ENCODE results near the gene CADM2.

The CADM2 gene

DNA sequence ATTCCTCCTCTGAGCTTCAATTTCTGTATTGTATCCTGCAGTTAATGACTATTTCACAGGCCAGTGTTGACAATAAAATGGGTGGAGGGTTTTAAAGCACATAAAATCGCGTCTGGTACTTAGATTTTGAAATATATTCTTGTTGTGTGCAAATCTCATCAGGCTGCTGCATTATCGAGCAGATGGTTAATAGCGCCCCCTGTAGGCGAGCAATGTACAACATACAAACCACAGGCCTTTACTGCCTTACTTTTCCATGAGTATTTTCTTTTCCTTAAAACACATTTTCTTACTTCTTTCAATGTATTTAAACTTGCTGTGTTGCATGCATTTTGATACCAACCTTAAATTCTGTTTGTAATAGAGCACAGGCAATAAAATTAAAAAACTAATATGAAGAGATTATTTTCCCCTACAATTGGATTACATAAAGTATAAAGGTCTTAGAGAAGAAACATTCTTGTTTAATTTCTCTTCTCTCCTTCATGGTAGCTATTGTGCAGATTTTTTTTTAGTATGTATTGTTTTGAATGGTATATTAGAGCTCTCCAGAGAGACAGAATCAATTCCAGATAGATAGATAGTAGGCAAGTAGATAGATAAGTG, 608.4 kb downstream of the CADM2 start:
- Histone ChIP-seq H3K4me3 (ENCODE audit: low read depth, low read length) (no peak overlapping the region), H3K4me1 (ENCODE audit: control insufficient read depth, insufficient read depth, low read length) (no peaks in the 10 kb centered on the region)

DNA sequence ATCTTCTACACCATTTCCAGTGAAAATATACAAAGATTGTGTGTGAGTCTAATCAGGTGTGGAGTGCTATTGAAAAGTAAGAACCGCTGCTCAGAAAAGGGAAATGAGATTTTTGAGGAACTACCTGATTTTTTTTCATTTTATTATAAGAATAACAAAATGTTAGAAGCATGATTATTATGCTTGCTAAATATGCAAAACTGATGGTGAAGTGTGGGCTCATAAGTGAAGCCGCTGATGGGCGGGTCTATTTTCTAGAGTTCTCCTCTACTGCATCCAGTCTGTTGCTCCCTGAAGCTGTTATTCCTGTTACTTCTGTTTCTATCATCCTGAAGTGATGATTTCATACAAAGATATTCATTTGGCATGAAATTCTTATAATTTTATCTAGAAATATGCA, 612.0 kb downstream of the CADM2 start:
- Histone ChIP-seq H3K4me1 (ENCODE audit: control insufficient read depth, insufficient read depth, low read length) (no peaks in the 10 kb centered on the region), H3K36me3 (ENCODE audit: control insufficient read depth, insufficient read depth, low read length) (no peaks in the 10 kb centered on the region), H3K27me3 (ENCODE audit: control insufficient read depth, insufficient read depth, low read length) (no peaks in the 10 kb centered on the region), H3K9ac (ENCODE audit: low read depth, low read length) (no peak overlapping the region), H3K27ac (ENCODE audit: low read depth, low read length) (no peak overlapping the region), H3K9me3 (ENCODE audit: control insufficient read depth, insufficient read depth, low read length) (no peaks in the 10 kb centered on the region), H3K4me3 (ENCODE audit: low read depth, low read length) (no peak overlapping the region)

More for the DNA sequence above, 608.4 kb downstream of the CADM2 start:
- Histone ChIP-seq H3K9me3 (ENCODE audit: control insufficient read depth, insufficient read depth, low read length) (no peaks in the 10 kb centered on the region), H3K27ac (ENCODE audit: low read depth, low read length) (no peak overlapping the region), H3K36me3 (ENCODE audit: control insufficient read depth, insufficient read depth, low read length) (no peaks in the 10 kb centered on the region), H3K27me3 (ENCODE audit: control insufficient read depth, insufficient read depth, low read length) (no peaks in the 10 kb centered on the region), H3K9ac (ENCODE audit: low read depth, low read length) (no peak overlapping the region)

DNA sequence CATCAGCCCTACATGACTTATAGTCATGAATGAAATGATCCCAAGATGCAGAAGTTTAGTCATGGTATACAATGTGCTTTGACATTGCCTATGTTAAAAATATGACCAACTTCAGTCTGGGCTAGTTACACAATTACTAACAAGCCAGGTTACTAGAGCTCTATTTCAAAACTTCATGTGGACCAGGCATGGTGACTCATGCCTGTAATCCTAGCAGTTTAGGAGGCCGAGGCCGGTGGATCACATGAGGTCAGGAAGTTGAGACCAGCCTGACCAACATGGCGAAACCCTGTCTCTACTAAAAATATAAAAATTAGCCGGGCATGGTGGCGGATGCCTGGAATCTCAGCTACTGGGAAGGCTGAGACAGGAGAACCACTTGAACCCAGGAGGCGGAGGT, 613.0 kb downstream of the CADM2 start:
- H3K4me1 ChIP-seq (ENCODE audit: control insufficient read depth, insufficient read depth, low read length), result peaks cover 4% of the 10 kb centered on the region; the same call in 1 of the 2 replicates
- no peak overlapping the region for H3K4me3 ChIP-seq (ENCODE audit: low read depth, low read length)
- H3K9me3 ChIP-seq (ENCODE audit: control insufficient read depth, insufficient read depth, low read length), result no peaks in the 10 kb centered on the region
- no peak overlapping the region for H3K9ac ChIP-seq (ENCODE audit: low read depth, low read length)
- no peaks in the 10 kb centered on the region for H3K27me3 ChIP-seq (ENCODE audit: control insufficient read depth, insufficient read depth, low read length)
- H3K27ac ChIP-seq (ENCODE audit: low read depth, low read length), result no peak overlapping the region
- no peaks in the 10 kb centered on the region for H3K36me3 ChIP-seq (ENCODE audit: control insufficient read depth, insufficient read depth, low read length)

GRCh38 chr3:85572426-85572825, 613.6 kb downstream of the CADM2 start:
- Histone ChIP-seq H3K27ac (ENCODE audit: low read depth, low read length) (no peak overlapping the region), H3K4me3 (ENCODE audit: low read depth, low read length) (no peak overlapping the region), H3K4me1 (ENCODE audit: control insufficient read depth, insufficient read depth, low read length) (peaks cover 4% of the 10 kb centered on the region; the same call in 1 of the 2 replicates), H3K27me3 (ENCODE audit: control insufficient read depth, insufficient read depth, low read length) (no peaks in the 10 kb centered on the region), H3K9me3 (ENCODE audit: control insufficient read depth, insufficient read depth, low read length) (no peaks in the 10 kb centered on the region), H3K9ac (ENCODE audit: low read depth, low read length) (no peak overlapping the region), H3K36me3 (ENCODE audit: control insufficient read depth, insufficient read depth, low read length) (no peaks in the 10 kb centered on the region)

DNA sequence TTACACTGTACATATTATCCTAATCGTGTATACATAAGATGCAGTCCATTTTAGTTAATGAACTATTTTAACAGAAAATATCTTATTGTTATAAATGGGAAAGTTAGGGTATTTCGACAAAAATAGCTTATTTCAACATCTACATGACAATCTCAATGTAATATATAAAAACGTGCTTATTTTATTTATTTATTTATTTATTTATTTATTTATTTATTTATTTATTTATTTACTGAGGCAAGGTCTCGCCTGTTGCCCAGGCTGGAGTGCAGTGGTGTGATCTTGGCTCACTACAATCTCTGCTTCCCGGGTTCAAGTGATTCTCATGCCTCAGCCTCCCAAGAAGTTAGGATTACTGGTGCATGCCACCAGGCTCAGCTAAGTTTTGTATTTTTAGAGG, 614.2 kb downstream of the CADM2 start:
- Histone ChIP-seq H3K27ac (ENCODE audit: low read depth, low read length) (no peak overlapping the region), H3K9me3 (ENCODE audit: control insufficient read depth, insufficient read depth, low read length) (no peaks in the 10 kb centered on the region), H3K9ac (ENCODE audit: low read depth, low read length) (no peak overlapping the region), H3K27me3 (ENCODE audit: control insufficient read depth, insufficient read depth, low read length) (no peaks in the 10 kb centered on the region), H3K4me1 (ENCODE audit: control insufficient read depth, insufficient read depth, low read length) (peaks cover 4% of the 10 kb centered on the region; the same call in 1 of the 2 replicates), H3K4me3 (ENCODE audit: low read depth, low read length) (no peak overlapping the region), H3K36me3 (ENCODE audit: control insufficient read depth, insufficient read depth, low read length) (no peaks in the 10 kb centered on the region)

- Histone ChIP-seq H3K4me3 (ENCODE audit: low read depth, low read length) (no peak overlapping the region), H3K9ac (ENCODE audit: low read depth, low read length) (no peak overlapping the region), H3K36me3 (ENCODE audit: control insufficient read depth, insufficient read depth, low read length) (no peaks in the 10 kb centered on the region), H3K9me3 (ENCODE audit: control insufficient read depth, insufficient read depth, low read length) (no peaks in the 10 kb centered on the region), H3K4me1 (ENCODE audit: control insufficient read depth, insufficient read depth, low read length) (peaks cover 4% of the 10 kb centered on the region; the same call in 1 of the 2 replicates), H3K27ac (ENCODE audit: low read depth, low read length) (no peak overlapping the region), H3K27me3 (ENCODE audit: control insufficient read depth, insufficient read depth, low read length) (no peaks in the 10 kb centered on the region)
Measured at GRCh38 chr3:85574006-85574705, 615.4 kb downstream of the CADM2 start.

DNA sequence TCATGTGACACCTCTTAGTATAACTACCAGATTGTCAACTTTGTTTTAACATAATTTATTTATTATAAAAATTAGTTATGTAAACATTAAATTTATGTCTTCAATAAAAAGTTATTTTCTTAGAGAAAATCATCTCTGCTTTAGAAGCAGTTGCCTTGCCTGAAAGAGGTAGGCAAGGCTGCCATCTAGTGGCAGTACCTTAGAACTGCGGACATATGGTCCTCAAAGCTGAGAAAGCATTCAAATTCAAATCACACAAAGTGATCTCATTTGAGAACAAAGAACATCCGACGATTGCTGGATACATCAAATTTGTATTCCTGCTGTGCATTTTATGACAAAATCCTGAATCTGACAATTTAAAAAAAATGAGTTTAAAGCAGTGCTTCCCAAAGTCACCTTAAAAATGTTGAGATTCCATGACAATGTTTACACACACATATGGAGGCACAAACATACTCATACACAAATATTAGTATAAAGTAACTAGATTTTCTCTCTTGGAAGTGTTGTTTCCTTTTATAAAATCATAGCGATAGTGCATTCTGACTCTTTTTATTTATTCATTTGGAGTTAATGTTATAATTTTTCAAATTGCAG, 617.4 kb downstream of the CADM2 start:
- Histone ChIP-seq H3K27me3 (ENCODE audit: control insufficient read depth, insufficient read depth, low read length) (no peaks in the 10 kb centered on the region), H3K9me3 (ENCODE audit: control insufficient read depth, insufficient read depth, low read length) (no peaks in the 10 kb centered on the region), H3K36me3 (ENCODE audit: control insufficient read depth, insufficient read depth, low read length) (no peaks in the 10 kb centered on the region), H3K4me3 (ENCODE audit: low read depth, low read length) (no peak overlapping the region), H3K4me1 (ENCODE audit: control insufficient read depth, insufficient read depth, low read length) (peaks cover 4% of the 10 kb centered on the region; the same call in 1 of the 2 replicates), H3K27ac (ENCODE audit: low read depth, low read length) (no peak overlapping the region), H3K9ac (ENCODE audit: low read depth, low read length) (no peak overlapping the region)

DNA sequence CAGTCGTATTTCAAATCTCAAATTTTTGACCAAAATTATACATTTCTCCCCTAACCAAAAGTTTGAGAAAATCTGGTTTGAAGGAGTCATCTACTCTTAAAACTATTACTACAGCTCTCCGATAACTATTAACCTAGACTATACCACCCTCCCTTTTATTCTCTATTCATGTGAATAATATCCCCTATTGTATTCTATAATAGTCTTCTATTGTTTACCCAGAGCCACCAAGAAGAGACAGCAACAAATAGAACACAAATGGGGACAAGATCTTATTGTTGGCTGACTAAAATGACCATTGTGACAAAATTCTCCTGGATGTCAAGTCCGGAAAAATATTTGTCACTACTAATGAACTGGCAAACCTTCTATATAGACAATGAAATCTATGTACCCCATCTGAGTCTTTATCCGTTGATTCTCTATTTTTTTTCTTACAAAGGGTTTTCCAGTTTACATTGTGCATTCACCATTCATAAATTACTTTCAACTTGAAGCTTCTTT, 618.0 kb downstream of the CADM2 start:
- peaks cover 4% of the 10 kb centered on the region; the same call in 1 of the 2 replicates for H3K4me1 ChIP-seq (ENCODE audit: control insufficient read depth, insufficient read depth, low read length)
- H3K36me3 ChIP-seq (ENCODE audit: control insufficient read depth, insufficient read depth, low read length), result no peaks in the 10 kb centered on the region
- H3K27me3 ChIP-seq (ENCODE audit: control insufficient read depth, insufficient read depth, low read length), result no peaks in the 10 kb centered on the region
- H3K9ac ChIP-seq (ENCODE audit: low read depth, low read length), result no peak overlapping the region
- H3K9me3 ChIP-seq (ENCODE audit: control insufficient read depth, insufficient read depth, low read length), result no peaks in the 10 kb centered on the region
- no peak overlapping the region for H3K27ac ChIP-seq (ENCODE audit: low read depth, low read length)
- no peak overlapping the region for H3K4me3 ChIP-seq (ENCODE audit: low read depth, low read length)

DNA sequence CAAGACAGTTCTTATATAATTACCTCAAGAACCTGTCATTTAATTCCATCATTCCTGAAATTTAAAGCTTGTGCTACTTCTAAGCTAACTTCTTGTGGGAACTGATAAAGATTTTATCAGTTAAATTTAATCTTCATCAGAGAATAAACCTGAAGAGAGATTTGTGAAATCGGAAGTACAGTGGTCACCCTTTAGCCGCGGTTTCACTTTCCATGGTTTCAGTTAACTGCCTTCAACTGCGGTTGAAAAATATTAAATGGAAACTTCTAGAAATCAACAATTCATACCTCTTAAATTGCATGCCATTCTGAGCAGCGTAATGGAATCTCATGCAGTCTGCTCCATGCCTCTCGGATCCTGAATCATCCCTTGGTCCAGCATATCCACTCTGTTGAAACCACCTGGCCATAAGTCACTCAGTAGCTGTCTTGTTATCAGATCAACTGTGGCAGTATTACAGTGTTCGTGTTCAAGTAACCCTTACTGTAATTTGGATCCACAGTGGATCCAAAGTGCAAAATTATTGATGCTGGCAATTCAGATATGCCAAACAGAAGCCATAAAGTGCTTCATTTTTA, 626.1 kb downstream of the CADM2 start:
- H3K27ac ChIP-seq (ENCODE audit: low read depth, low read length), result no peak overlapping the region
- H3K9me3 ChIP-seq (ENCODE audit: control insufficient read depth, insufficient read depth, low read length), result no peaks in the 10 kb centered on the region
- no peaks in the 10 kb centered on the region for H3K36me3 ChIP-seq (ENCODE audit: control insufficient read depth, insufficient read depth, low read length)
- no peak overlapping the region for H3K4me3 ChIP-seq (ENCODE audit: low read depth, low read length)
- peaks cover 6% of the 10 kb centered on the region for H3K4me1 ChIP-seq (ENCODE audit: control insufficient read depth, insufficient read depth, low read length)
- H3K27me3 ChIP-seq (ENCODE audit: control insufficient read depth, insufficient read depth, low read length), result no peaks in the 10 kb centered on the region
- H3K9ac ChIP-seq (ENCODE audit: low read depth, low read length), result no peak overlapping the region

GRCh38 chr3:85586018-85586417, 627.2 kb downstream of the CADM2 start:
- no peak overlapping the region for H3K4me3 ChIP-seq (ENCODE audit: low read depth, low read length)
- H3K9ac ChIP-seq (ENCODE audit: low read depth, low read length), result no peak overlapping the region
- peaks cover 6% of the 10 kb centered on the region for H3K4me1 ChIP-seq (ENCODE audit: control insufficient read depth, insufficient read depth, low read length)
- no peaks in the 10 kb centered on the region for H3K9me3 ChIP-seq (ENCODE audit: control insufficient read depth, insufficient read depth, low read length)
- H3K27me3 ChIP-seq (ENCODE audit: control insufficient read depth, insufficient read depth, low read length), result no peaks in the 10 kb centered on the region
- no peak overlapping the region for H3K27ac ChIP-seq (ENCODE audit: low read depth, low read length)
- no peaks in the 10 kb centered on the region for H3K36me3 ChIP-seq (ENCODE audit: control insufficient read depth, insufficient read depth, low read length)

GRCh38 chr3:85589145-85589544, 630.4 kb downstream of the CADM2 start:
- Histone ChIP-seq H3K4me1 (ENCODE audit: control insufficient read depth, insufficient read depth, low read length) (peaks cover 6% of the 10 kb centered on the region), H3K36me3 (ENCODE audit: control insufficient read depth, insufficient read depth, low read length) (no peaks in the 10 kb centered on the region), H3K4me3 (ENCODE audit: low read depth, low read length) (no peak overlapping the region), H3K9ac (ENCODE audit: low read depth, low read length) (no peak overlapping the region), H3K27me3 (ENCODE audit: control insufficient read depth, insufficient read depth, low read length) (no peaks in the 10 kb centered on the region), H3K27ac (ENCODE audit: low read depth, low read length) (no peak overlapping the region), H3K9me3 (ENCODE audit: control insufficient read depth, insufficient read depth, low read length) (no peaks in the 10 kb centered on the region)

Measured in HUES48 (cell line).